IMR-90 (cell line): ENCODE measurements around the gene ILF3. TPM values are rescaled to one million over a fixed set of nuclear protein-coding genes. Genes with fewer than 3 reads are reported as not detected.

Source experiments
- CHD1 ChIP-seq: IDR thresholded peaks from 2 replicates; pipeline ENCODE4 v1.6.1; 2012; ENCODE audit warnings: low read depth, low read length, improper control_type of control experiment
- polyA plus RNA-seq, 3 experiments: library from polyadenylated mRNA; depleted of rRNA; stranded (reverse); fragments of >200 nt; gene quantifications; 2 replicates each; pipeline ENCODE4 v1.2.3, GENCODE V29; 2012; ENCODE audit warnings: low replicate concordance in 1 of 3
- total RNA-seq: library from RNA; depleted of rRNA; stranded (reverse); fragments of >200 nt; gene quantifications from 2 replicates; pipeline ENCODE4 v1.2.3, GENCODE V29; 2012
- TF ChIP-seq, protein P1 (sequence below): fragments of 150-350 bp; IDR thresholded peaks from 2 replicates; pipeline ENCODE4 v1.6.1; 2016; ENCODE audit warnings: low read depth, mild to moderate bottlenecking, low read length, moderate library complexity, borderline replicate concordance

The ILF3 gene
- total and polyA plus RNA-seq, 2 of the 4 experiments (the other 2 are of a cell fraction), result 120 to 166 TPM

DNA sequence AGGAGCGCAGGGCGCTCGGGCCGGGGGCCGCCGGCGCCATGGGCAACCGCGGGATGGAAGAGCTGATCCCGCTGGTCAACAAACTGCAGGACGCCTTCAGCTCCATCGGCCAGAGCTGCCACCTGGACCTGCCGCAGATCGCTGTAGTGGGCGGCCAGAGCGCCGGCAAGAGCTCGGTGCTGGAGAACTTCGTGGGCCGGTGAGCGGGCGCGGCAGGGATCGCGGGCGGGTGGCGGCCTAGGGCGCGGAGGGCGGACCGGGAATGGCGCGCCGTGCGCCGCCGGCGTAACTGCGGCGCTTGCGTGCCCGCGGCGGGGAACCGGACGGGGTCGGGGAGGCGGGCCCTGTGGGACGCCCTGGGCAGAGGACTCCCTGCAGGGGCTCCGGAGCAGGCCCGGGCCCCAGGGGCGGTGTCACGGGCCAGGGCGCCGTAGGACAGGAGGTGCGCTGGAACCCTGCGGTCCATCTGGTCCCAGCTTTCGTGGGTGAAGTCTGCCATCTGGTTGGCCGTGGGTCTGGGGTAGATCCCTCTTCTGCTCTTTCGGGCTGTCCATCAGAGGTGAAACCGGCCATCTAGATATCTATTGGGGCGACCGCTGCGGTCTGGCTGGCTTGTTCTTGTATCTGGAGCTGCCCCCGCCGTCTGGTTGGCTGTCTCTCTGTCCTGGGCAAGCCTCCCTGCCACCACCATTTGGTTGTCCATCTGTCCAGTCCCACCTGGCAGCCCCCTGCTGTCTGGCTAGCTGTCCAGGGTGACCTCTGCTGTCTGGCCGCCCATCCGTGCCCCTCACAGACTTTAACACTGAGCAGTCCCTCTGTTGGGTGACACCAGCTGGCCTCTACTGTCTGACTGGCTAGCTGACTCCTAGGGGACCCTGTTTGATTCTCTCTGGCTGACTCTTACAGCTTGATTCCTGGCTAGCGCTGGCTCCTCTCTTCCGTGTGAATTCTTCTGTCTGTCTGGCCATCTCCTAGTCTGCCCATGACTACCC lies 64.4 kb downstream of the ILF3 start (continued):
- TF ChIP-seq, protein P1, sequence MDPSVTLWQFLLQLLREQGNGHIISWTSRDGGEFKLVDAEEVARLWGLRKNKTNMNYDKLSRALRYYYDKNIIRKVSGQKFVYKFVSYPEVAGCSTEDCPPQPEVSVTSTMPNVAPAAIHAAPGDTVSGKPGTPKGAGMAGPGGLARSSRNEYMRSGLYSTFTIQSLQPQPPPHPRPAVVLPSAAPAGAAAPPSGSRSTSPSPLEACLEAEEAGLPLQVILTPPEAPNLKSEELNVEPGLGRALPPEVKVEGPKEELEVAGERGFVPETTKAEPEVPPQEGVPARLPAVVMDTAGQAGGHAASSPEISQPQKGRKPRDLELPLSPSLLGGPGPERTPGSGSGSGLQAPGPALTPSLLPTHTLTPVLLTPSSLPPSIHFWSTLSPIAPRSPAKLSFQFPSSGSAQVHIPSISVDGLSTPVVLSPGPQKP, result no peak
- no peak; the same call in 1 of the 2 replicates for TF ChIP-seq CHD1
